ENCODE results near the gene FIG4. TPM values are rescaled to one million over a fixed set of nuclear protein-coding genes. Genes with fewer than 3 reads are reported as not detected.
A peak's percentile ranks its signal among the peaks of the same experiment; 100 is the strongest.
"Not testable (repeated sequence)": the region's sequence is repeated elsewhere in the genome, so short reads cannot be mapped to it uniquely, and the experiment has no call there.

The FIG4 gene
- total RNA-seq, 1 experiment from 2014 or later, result 23.1 TPM

DNA sequence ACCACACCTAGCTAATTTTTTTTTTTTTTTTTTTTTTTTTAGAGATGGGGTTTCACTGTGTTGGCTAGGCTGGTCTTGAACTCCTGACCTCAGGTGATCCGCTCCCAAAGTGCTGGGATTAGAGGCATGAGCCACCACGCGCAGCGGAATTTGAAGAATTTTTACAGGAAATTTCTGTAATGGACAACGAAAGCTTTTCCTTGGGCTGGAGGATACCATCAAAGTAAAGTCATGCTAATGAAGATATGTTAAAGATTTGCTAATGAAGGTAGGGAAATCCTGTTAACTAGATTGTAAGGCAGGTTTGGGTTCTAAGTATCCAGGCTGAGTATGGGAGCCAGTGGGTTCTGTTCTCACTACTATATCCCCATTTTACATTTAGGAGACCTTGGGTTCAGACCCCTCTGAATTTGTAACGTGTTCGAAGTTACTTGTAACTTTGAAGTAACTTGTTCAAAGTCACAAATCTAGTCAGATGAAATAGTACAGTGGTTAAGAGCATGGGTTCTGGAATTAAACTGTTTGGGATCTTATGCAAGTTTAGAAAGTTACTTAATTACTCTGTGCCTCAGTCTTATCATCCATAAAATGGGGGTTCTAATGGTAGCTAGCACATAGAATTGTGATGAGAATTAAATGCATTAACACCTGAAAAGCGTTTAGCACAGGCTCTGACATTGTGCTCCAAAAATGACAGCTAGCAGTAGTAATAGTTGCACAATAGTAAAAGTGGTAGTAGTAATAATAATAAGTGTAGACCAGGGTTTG, 163.6 kb downstream of the FIG4 start:
- Histone ChIP-seq H2BK120ac (ENCODE audit: low read depth, low read length, poor library complexity, severe bottlenecking) (no peak overlapping the region), H2AK5ac (ENCODE audit: insufficient read length, low read length) (no peak overlapping the region), H3K23me2 (ENCODE audit: insufficient read length, low read depth, low read length, poor library complexity, severe bottlenecking) (no peaks in the 10 kb centered on the region), H2BK12ac (ENCODE audit: insufficient read length, low read depth, low read length) (no peak overlapping the region), H2BK20ac (ENCODE audit: low read depth, low read length, poor library complexity, severe bottlenecking) (no peak overlapping the region), H3K9me3 (ENCODE audit: control insufficient read depth, low read depth, low read length) (no peaks in the 10 kb centered on the region), H4K91ac (ENCODE audit: insufficient read length, low read depth, low read length) (no peak overlapping the region), H4K5ac (ENCODE audit: insufficient read length, low read depth, low read length) (no peak overlapping the region), H2AFZ (ENCODE audit: low read length) (no peak overlapping the region), H2BK15ac (ENCODE audit: low read depth, low read length) (no peak overlapping the region), H3K4me2 (ENCODE audit: insufficient read depth, insufficient read length, low read length) (no peak overlapping the region), H3K4me1 (ENCODE audit: insufficient read depth, low read length) (no peaks in the 10 kb centered on the region; the same call in 1 of the 2 replicates), H3K79me2 (ENCODE audit: insufficient read depth, low read length) (no peaks in the 10 kb centered on the region), H2BK5ac (ENCODE audit: insufficient read length, low read length) (no peak overlapping the region), H3K18ac (ENCODE audit: insufficient read length, low read depth, low read length) (no peak overlapping the region), H3K27me3 (ENCODE audit: insufficient read depth, low read length) (no peaks in the 10 kb centered on the region), H3K56ac (ENCODE audit: insufficient read length, low read depth, low read length) (no peak overlapping the region), H4K20me1 (ENCODE audit: control insufficient read depth, insufficient read depth, insufficient read length) (no peaks in the 10 kb centered on the region), H3K27ac (ENCODE audit: insufficient read length, low read depth, low read length) (peak overlapping the region; percentile 97), H3K4ac (ENCODE audit: low read depth, low read length) (no peak overlapping the region), H3T11ph (ENCODE audit: low read length) (no peak overlapping the region), H3K23ac (ENCODE audit: insufficient read length, low read depth, low read length) (no peak overlapping the region), H4K8ac (replicated peaks; ENCODE audit: insufficient read length, low read depth, low read length) (no peak overlapping the region), H3K14ac (ENCODE audit: insufficient read depth, low read length) (no peak overlapping the region), H3K9ac (ENCODE audit: extremely low read depth, insufficient read length, low read length) (no peak overlapping the region), H3K79me1 (ENCODE audit: insufficient read depth, low read depth, low read length, poor library complexity, severe bottlenecking) (no peaks in the 10 kb centered on the region)
- TF ChIP-seq, protein P1, sequence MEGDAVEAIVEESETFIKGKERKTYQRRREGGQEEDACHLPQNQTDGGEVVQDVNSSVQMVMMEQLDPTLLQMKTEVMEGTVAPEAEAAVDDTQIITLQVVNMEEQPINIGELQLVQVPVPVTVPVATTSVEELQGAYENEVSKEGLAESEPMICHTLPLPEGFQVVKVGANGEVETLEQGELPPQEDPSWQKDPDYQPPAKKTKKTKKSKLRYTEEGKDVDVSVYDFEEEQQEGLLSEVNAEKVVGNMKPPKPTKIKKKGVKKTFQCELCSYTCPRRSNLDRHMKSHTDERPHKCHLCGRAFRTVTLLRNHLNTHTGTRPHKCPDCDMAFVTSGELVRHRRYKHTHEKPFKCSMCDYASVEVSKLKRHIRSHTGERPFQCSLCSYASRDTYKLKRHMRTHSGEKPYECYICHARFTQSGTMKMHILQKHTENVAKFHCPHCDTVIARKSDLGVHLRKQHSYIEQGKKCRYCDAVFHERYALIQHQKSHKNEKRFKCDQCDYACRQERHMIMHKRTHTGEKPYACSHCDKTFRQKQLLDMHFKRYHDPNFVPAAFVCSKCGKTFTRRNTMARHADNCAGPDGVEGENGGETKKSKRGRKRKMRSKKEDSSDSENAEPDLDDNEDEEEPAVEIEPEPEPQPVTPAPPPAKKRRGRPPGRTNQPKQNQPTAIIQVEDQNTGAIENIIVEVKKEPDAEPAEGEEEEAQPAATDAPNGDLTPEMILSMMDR (conservative IDR thresholded peaks at IDR 0.05), result no peak
- Mint-ChIP-seq H3K4me1 (peaks cover 7 to 10% of the 10 kb centered on the region in 2 experiments), H3K9me3 (peaks cover 2 to 4% of the 10 kb centered on the region in 2 experiments; a peak in 4 of 5 replicates), H3K27me3 (ENCODE audit: low read depth) (peaks cover 2% of the 10 kb centered on the region), H3K27ac (peak overlapping the region in 1 of 3 experiments; percentile 31; a peak in 3 of 7 replicates), H3K36me3 (ENCODE audit: insufficient read depth in 1 of 3, low read depth in 3 of 3) (peaks cover under 1 to 1% (median under 1%) of the 10 kb centered on the region in 3 experiments; a peak in 5 of 7 replicates), H3K4me3 (no peak overlapping the region)
- no CpG with 5 or more reads among the region's 8 CpGs for WGBS (ENCODE audit: extremely low coverage, insufficient read length, low lambda C conversion rate)
- peak; percentile 69 for DNase-seq

DNA sequence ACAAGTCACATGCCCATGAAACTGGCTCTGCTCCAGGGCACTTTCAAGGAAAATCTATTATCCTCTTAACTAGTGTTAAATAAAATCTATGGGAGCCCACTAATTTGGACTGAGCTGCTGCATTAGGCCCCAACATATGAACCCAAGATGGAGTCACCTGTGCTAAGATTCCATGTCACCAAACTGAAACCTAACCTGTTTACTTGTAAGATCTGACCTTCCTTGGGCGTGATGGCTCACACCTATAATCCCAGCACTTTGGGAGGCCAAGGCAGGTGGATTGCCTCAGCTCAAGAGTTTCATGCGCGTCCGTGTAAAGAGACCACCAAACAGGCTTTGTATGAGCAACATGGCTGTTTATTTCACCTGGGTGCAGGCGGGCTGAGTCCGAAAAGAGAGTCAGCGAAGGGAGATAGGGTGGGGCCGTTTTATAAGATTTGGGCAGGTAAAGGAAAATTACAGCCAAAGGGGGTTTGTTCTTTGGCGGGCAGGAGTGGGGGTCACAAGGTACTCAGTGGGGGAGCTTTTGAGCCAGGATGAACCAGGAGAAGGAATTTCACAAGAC, 164.5 kb downstream of the FIG4 start:
- not testable (repeated sequence) for H3K14ac ChIP-seq (ENCODE audit: insufficient read depth, low read length); H4K91ac ChIP-seq (ENCODE audit: insufficient read length, low read depth, low read length); H3K27me3 ChIP-seq (ENCODE audit: insufficient read depth, low read length); H2BK5ac ChIP-seq (ENCODE audit: insufficient read length, low read length); H3K36me3 Mint-ChIP-seq (ENCODE audit: insufficient read depth in 1 of 3, low read depth in 3 of 3); H2BK15ac ChIP-seq (ENCODE audit: low read depth, low read length); H3K4ac ChIP-seq (ENCODE audit: low read depth, low read length); H3K79me2 ChIP-seq (ENCODE audit: insufficient read depth, low read length); H3K27me3 Mint-ChIP-seq (ENCODE audit: low read depth); H3K9me3 ChIP-seq (ENCODE audit: control insufficient read depth, low read depth, low read length); H3K23ac ChIP-seq (ENCODE audit: insufficient read length, low read depth, low read length); H3K23me2 ChIP-seq (ENCODE audit: insufficient read length, low read depth, low read length, poor library complexity, severe bottlenecking); H4K20me1 ChIP-seq (ENCODE audit: control insufficient read depth, insufficient read depth, insufficient read length); H3K4me1 ChIP-seq (ENCODE audit: insufficient read depth, low read length); H3K4me3 Mint-ChIP-seq; H2AFZ ChIP-seq (ENCODE audit: low read length); H3K79me1 ChIP-seq (ENCODE audit: insufficient read depth, low read depth, low read length, poor library complexity, severe bottlenecking); H3K4me2 ChIP-seq (ENCODE audit: insufficient read depth, insufficient read length, low read length); H3K56ac ChIP-seq (ENCODE audit: insufficient read length, low read depth, low read length); H3T11ph ChIP-seq (ENCODE audit: low read length); H4K8ac ChIP-seq (replicated peaks; ENCODE audit: insufficient read length, low read depth, low read length); H2BK120ac ChIP-seq (ENCODE audit: low read depth, low read length, poor library complexity, severe bottlenecking); H2AK5ac ChIP-seq (ENCODE audit: insufficient read length, low read length)
- H3K27ac ChIP-seq (ENCODE audit: insufficient read length, low read depth, low read length), result peak overlapping the region; percentile 97
- Mint-ChIP-seq H3K4me1 (peaks cover 7 to 10% of the 10 kb centered on the region in 2 experiments), H3K27ac (peak overlapping the region in 2 of 3 experiments; percentile 90 to 97; a peak in 6 of 7 replicates), H3K9me3 (peaks cover 11 to 12% of the 10 kb centered on the region in 2 experiments)
- peak overlapping the region; percentile 72 for H3K18ac ChIP-seq (ENCODE audit: insufficient read length, low read depth, low read length)
- WGBS (ENCODE audit: extremely low coverage, insufficient read length, low lambda C conversion rate), result no CpG with 5 or more reads among the region's 9 CpGs
- H4K5ac ChIP-seq (ENCODE audit: insufficient read length, low read depth, low read length), result peak overlapping the region; percentile 81
- peak; percentile 57 for DNase-seq
- peak overlapping the region; percentile 29 for H2BK20ac ChIP-seq (ENCODE audit: low read depth, low read length, poor library complexity, severe bottlenecking)
- peak overlapping the region; percentile 47 for H3K9ac ChIP-seq (ENCODE audit: extremely low read depth, insufficient read length, low read length)
- peak overlapping the region; percentile 96 for H2BK12ac ChIP-seq (ENCODE audit: insufficient read length, low read depth, low read length)
